Measurements from ENCODE around the gene ANGPTL8.

ANGPTL8 gene

GRCh38 chr19:11209839-11210655, 29.4 kb upstream of the ANGPTL8 start:
- in situ Hi-C loops (cut with HindIII; ENCODE audit: low sequenced_read_pairs): no loop called here
- DNase-seq (ENCODE audit: low read depth, low spot score): no peak
- no peak overlapping the region for H3K4me3 ChIP-seq (ENCODE audit: low read depth, low read length)
- no peak for TF ChIP-seq CTCF (IDR thresholded peaks at IDR 0.05; ENCODE audit: low read depth, low read length)

- no peak for TF ChIP-seq CTCF (IDR thresholded peaks at IDR 0.05; ENCODE audit: low read depth, low read length)
- DNase-seq (ENCODE audit: low read depth, low spot score): no peak
- in situ Hi-C loops (cut with HindIII; ENCODE audit: low sequenced_read_pairs): no loop called here
- H3K4me3 ChIP-seq (ENCODE audit: low read depth, low read length): no peak overlapping the region
Measured at GRCh38 chr19:11210656-11210928, 28.8 kb upstream of the ANGPTL8 start.

GRCh38 chr19:11214387-11214786, 25.0 kb upstream of the ANGPTL8 start:
- DNase-seq (ENCODE audit: low read depth, low spot score): no peak
- no peak for TF ChIP-seq CTCF (IDR thresholded peaks at IDR 0.05; ENCODE audit: low read depth, low read length)
- in situ Hi-C loops (cut with HindIII; ENCODE audit: low sequenced_read_pairs): no loop called here
- no peak overlapping the region for H3K4me3 ChIP-seq (ENCODE audit: low read depth, low read length)

- DNase-seq (ENCODE audit: low read depth, low spot score): no peak
- in situ Hi-C loops (cut with HindIII; ENCODE audit: low sequenced_read_pairs): no loop called here
Measured at GRCh38 chr19:11221082-11221598, 18.3 kb upstream of the ANGPTL8 start.

GRCh38 chr19:11223200-11223599, 16.2 kb upstream of the ANGPTL8 start:
- no peak for DNase-seq (ENCODE audit: low read depth, low spot score)
- H3K4me3 ChIP-seq (ENCODE audit: low read depth, low read length): no peak overlapping the region
- no peak for TF ChIP-seq CTCF (IDR thresholded peaks at IDR 0.05; ENCODE audit: low read depth, low read length)
- in situ Hi-C loops (cut with HindIII; ENCODE audit: low sequenced_read_pairs): no loop called here

More at GRCh38 chr19:11221082-11221598, 18.3 kb upstream of the ANGPTL8 start:
- TF ChIP-seq CTCF (IDR thresholded peaks at IDR 0.05; ENCODE audit: low read depth, low read length): no peak
- H3K4me3 ChIP-seq (ENCODE audit: low read depth, low read length): no peak overlapping the region

- no peak overlapping the region for H3K4me3 ChIP-seq (ENCODE audit: low read depth, low read length)
- no peak for DNase-seq (ENCODE audit: low read depth, low spot score)
- TF ChIP-seq CTCF (IDR thresholded peaks at IDR 0.05; ENCODE audit: low read depth, low read length): no peak
- in situ Hi-C loops (cut with HindIII; ENCODE audit: low sequenced_read_pairs): no loop called here
Measured at GRCh38 chr19:11224429-11224828, 15.0 kb upstream of the ANGPTL8 start.

Measured in astrocyte of the spinal cord (primary cell).